H9 (cell line): ENCODE data around the gene GRHPR. TPM values are rescaled to one million over a fixed set of nuclear protein-coding genes. Genes with fewer than 3 reads are reported as not detected.

ENCODE experiments used
- DNase-seq: peaks from one replicate; pipeline ENCODE4 v3.0.0-alpha.2; 2017
- H2AFZ ChIP-seq: one replicate; pipeline ENCODE4 v1.6.1; 2013; ENCODE audit warnings: mild to moderate bottlenecking, low read length, control low read depth, moderate library complexity
- H2AK5ac ChIP-seq: 2 replicates; pipeline ENCODE4 v1.6.1; 2013; ENCODE audit warnings: low read length, control low read depth, mixed read lengths; ENCODE audit not compliant: insufficient read length
- H2BK120ac ChIP-seq: one replicate; pipeline ENCODE4 v1.6.1; 2013; ENCODE audit warnings: low read depth, mild to moderate bottlenecking, low read length, control low read depth, inconsistent platforms; ENCODE audit not compliant: poor library complexity, severe bottlenecking
- H2BK12ac ChIP-seq: 2 replicates; pipeline ENCODE4 v1.6.1; 2013; ENCODE audit warnings: low read length, control low read depth, mixed read lengths, low read depth; ENCODE audit not compliant: insufficient read length
- H2BK15ac ChIP-seq: 2 replicates; pipeline ENCODE4 v1.6.1; 2013; ENCODE audit warnings: low read depth, low read length, control low read depth
- H2BK20ac ChIP-seq: one replicate; pipeline ENCODE4 v1.6.1; 2013; ENCODE audit warnings: low read depth, mild to moderate bottlenecking, low read length, control low read depth, inconsistent platforms; ENCODE audit not compliant: poor library complexity, severe bottlenecking
- H2BK5ac ChIP-seq: 2 replicates; pipeline ENCODE4 v1.6.1; 2013; ENCODE audit warnings: low read length, control low read depth, mixed read lengths; ENCODE audit not compliant: insufficient read length
- H3K14ac ChIP-seq: 2 replicates; pipeline ENCODE4 v1.6.1; 2013; ENCODE audit warnings: low read length, control low read depth; ENCODE audit not compliant: insufficient read depth
- H3K18ac ChIP-seq: 2 replicates; pipeline ENCODE4 v1.6.1; 2013; ENCODE audit warnings: low read depth, mild to moderate bottlenecking, mixed read lengths, low read length, control low read depth; ENCODE audit not compliant: insufficient read length
- H3K23ac ChIP-seq: 2 replicates; pipeline ENCODE4 v1.6.1; 2013; ENCODE audit warnings: low read length, control low read depth, mixed read lengths, low read depth; ENCODE audit not compliant: insufficient read length
- H3K23me2 ChIP-seq: 2 replicates; pipeline ENCODE4 v1.6.1; 2013; ENCODE audit warnings: low read depth, mild to moderate bottlenecking, mixed read lengths, low read length, control low read depth; ENCODE audit not compliant: insufficient read length, poor library complexity, severe bottlenecking
- H3K27ac ChIP-seq: 2 replicates; pipeline ENCODE4 v1.5.1; 2013; ENCODE audit warnings: low read length, control low read depth, mixed read lengths, low read depth; ENCODE audit not compliant: insufficient read length
- H3K27me3 ChIP-seq: 2 replicates; pipeline ENCODE4 v1.6.1; 2013; ENCODE audit warnings: low read length, control low read depth, inconsistent platforms; ENCODE audit not compliant: insufficient read depth
- H3K4ac ChIP-seq: 2 replicates; pipeline ENCODE4 v1.6.1; 2013; ENCODE audit warnings: low read depth, mild to moderate bottlenecking, control low read depth, inconsistent platforms, low read length, moderate library complexity
- H3K4me1 ChIP-seq: 2 replicates; pipeline ENCODE4 v1.6.1; 2013; ENCODE audit warnings: low read length, control low read depth, inconsistent platforms; ENCODE audit not compliant: insufficient read depth
- H3K4me2 ChIP-seq: 2 replicates; pipeline ENCODE4 v1.6.1; 2013; ENCODE audit warnings: low read length, control low read depth, mixed read lengths; ENCODE audit not compliant: insufficient read length, insufficient read depth
- H3K56ac ChIP-seq: 2 replicates; pipeline ENCODE4 v1.6.1; 2013; ENCODE audit warnings: low read depth, mild to moderate bottlenecking, mixed read lengths, low read length, control low read depth; ENCODE audit not compliant: insufficient read length
- H3K79me1 ChIP-seq: 2 replicates; pipeline ENCODE4 v1.6.1; 2013; ENCODE audit warnings: low read depth, mild to moderate bottlenecking, moderate library complexity, low read length, control low read depth, inconsistent platforms; ENCODE audit not compliant: insufficient read depth, poor library complexity, severe bottlenecking
- H3K79me2 ChIP-seq: 2 replicates; pipeline ENCODE4 v1.6.1; 2013; ENCODE audit warnings: low read length, control low read depth, inconsistent platforms; ENCODE audit not compliant: insufficient read depth
- H3K9ac ChIP-seq: 2 replicates; pipeline ENCODE4 v1.6.1; 2013; ENCODE audit warnings: low read length, control low read depth, mixed read lengths; ENCODE audit not compliant: insufficient read length; ENCODE audit errors: extremely low read depth
- H3K9me3 ChIP-seq: one replicate; pipeline ENCODE4 v1.6.1; 2013; ENCODE audit warnings: low read depth, low read length, inconsistent platforms; ENCODE audit not compliant: control insufficient read depth
- H3T11ph ChIP-seq: one replicate; pipeline ENCODE4 v1.6.1; 2013; ENCODE audit warnings: mild to moderate bottlenecking, low read length, control low read depth, inconsistent platforms
- H4K20me1 ChIP-seq: one replicate; pipeline ENCODE4 v1.6.1; 2013; ENCODE audit not compliant: control insufficient read depth, insufficient read length, insufficient read depth
- H4K5ac ChIP-seq: 2 replicates; pipeline ENCODE4 v1.6.1; 2013; ENCODE audit warnings: low read depth, mild to moderate bottlenecking, mixed read lengths, low read length, control low read depth; ENCODE audit not compliant: insufficient read length
- H4K8ac ChIP-seq: replicated peaks from 2 replicates; pipeline ENCODE4 v1.6.1; 2013; ENCODE audit warnings: low read length, control low read depth, mixed read lengths, low read depth; ENCODE audit not compliant: insufficient read length
- H4K91ac ChIP-seq: 2 replicates; pipeline ENCODE4 v1.6.1; 2013; ENCODE audit warnings: low read depth, mild to moderate bottlenecking, moderate library complexity, mixed read lengths, low read length, control low read depth; ENCODE audit not compliant: insufficient read length
- H3K27ac Mint-ChIP-seq, 3 experiments: 2 replicates in 2 of 3; 3 replicates in 1 of 3; pipeline ENCODE4 v1.8.0; 2020 to 2021; ENCODE audit warnings: mixed read lengths in 3 of 3, mild to moderate bottlenecking in 1 of 3, moderate library complexity in 1 of 3
- H3K27me3 Mint-ChIP-seq: 2 replicates; pipeline ENCODE4 v1.8.0; 2021; ENCODE audit warnings: low read depth, mild to moderate bottlenecking, moderate library complexity, mixed read lengths
- H3K36me3 Mint-ChIP-seq, 3 experiments: 2 replicates in 2 of 3; 3 replicates in 1 of 3; pipeline ENCODE4 v1.8.0; 2020 to 2021; ENCODE audit warnings: low read depth in 3 of 3, mixed read lengths in 3 of 3; ENCODE audit not compliant: insufficient read depth in 1 of 3
- H3K4me1 Mint-ChIP-seq, 2 experiments: 2 replicates each; pipeline ENCODE4 v1.8.0; 2020; ENCODE audit warnings: mixed read lengths in 2 of 2
- H3K4me3 Mint-ChIP-seq, 2 experiments: 2 replicates in 1 of 2; 3 replicates in 1 of 2; pipeline ENCODE4 v1.8.0; 2020 to 2021; ENCODE audit warnings: mild to moderate bottlenecking in 2 of 2, mixed read lengths in 2 of 2, moderate library complexity in 1 of 2
- H3K9me3 Mint-ChIP-seq, 2 experiments: 2 replicates in 1 of 2; 3 replicates in 1 of 2; pipeline ENCODE4 v1.8.0; 2020; ENCODE audit warnings: mild to moderate bottlenecking in 2 of 2, mixed read lengths in 2 of 2, moderate library complexity in 1 of 2
- WGBS: extraction: QIAGEN DNeasy Blood & Tissue Kit; methylation state at CpG from one replicate; pipeline ENCODE4 v1.1.7; 2013; ENCODE audit warnings: missing lambda C conversion rate, low lambda C conversion rate, mixed read lengths; ENCODE audit not compliant: insufficient read length; ENCODE audit errors: extremely low coverage; 5-methylcytosine and 5-hydroxymethylcytosine counted together
- total RNA-seq: library from RNA; stranded (reverse); gene quantifications from 2 replicates; pipeline ENCODE4 v1.2.1, GENCODE V29; 2021
- TF ChIP-seq, protein P1 (sequence below): fragments of 200-600 bp; sonication (generic); conservative IDR thresholded peaks from 3 replicates; pipeline ENCODE4 v1.8.0; 2021; ENCODE audit warnings: antibody characterized with exemption, mild to moderate bottlenecking

The GRHPR gene
- total RNA-seq, 1 experiment from 2014 or later, result 97.9 TPM

DNA sequence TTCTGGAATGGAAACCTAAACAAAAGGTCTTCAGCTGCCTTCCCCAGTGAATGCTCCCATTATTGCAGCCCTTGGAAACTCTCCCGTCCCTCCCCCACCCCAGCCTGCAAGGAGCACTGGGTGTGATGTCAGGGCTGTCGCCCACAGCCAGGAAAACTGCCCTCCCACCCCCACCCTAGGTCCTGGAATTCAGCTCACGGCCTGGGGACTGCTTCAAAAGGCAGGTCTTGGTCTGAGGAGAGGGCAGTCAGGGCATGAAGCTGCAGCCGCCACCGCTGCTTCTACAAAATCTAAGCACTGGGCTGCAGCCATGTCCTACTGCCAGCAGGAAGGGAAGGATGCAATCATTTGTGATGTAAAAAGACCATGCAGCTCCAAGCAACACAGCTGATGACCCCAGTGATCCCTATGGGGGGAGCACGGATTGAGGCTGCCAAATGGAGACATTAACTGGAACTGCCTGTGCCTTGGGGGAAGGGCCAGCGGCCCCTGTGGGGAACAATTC, 11.4 kb downstream of the GRHPR start:
- Histone ChIP-seq H4K91ac (no peak overlapping the region), H4K8ac (no peak overlapping the region), H2AK5ac (no peak overlapping the region), H2BK12ac (no peak overlapping the region), H3K4me1 (peaks cover 2% of the 10 kb centered on the region; the same call in 1 of the 2 replicates), H3K23ac (no peak overlapping the region), H4K5ac (no peak overlapping the region), H3K4me2 (peak overlapping the region; percentile 26), H3K9me3 (no peaks in the 10 kb centered on the region), H3T11ph (no peak overlapping the region), H3K9ac (no peak overlapping the region), H2BK5ac (no peak overlapping the region), H2AFZ (no peak overlapping the region), H3K23me2 (no peaks in the 10 kb centered on the region), H2BK20ac (no peak overlapping the region), H3K18ac (no peak overlapping the region), H4K20me1 (peaks cover 2% of the 10 kb centered on the region), H3K27me3 (no peaks in the 10 kb centered on the region), H3K79me2 (peaks cover 2% of the 10 kb centered on the region; the same call in 1 of the 2 replicates), H3K27ac (no peak overlapping the region), H3K14ac (no peak overlapping the region), H3K4ac (no peak overlapping the region), H3K56ac (no peak overlapping the region), H3K79me1 (no peaks in the 10 kb centered on the region), H2BK15ac (no peak overlapping the region), H2BK120ac (no peak overlapping the region)
- Mint-ChIP-seq H3K27ac (peak overlapping the region; percentile 82 to 96 (median 95)), H3K9me3 (no peaks in the 10 kb centered on the region), H3K36me3 (peaks cover 25 to 82% (median 61%) of the 10 kb centered on the region in 3 experiments; a peak in 6 of 7 replicates), H3K4me1 (peaks cover 25 to 37% of the 10 kb centered on the region in 2 experiments), H3K4me3 (peak overlapping the region; percentile 14 to 48; a peak in 4 of 5 replicates), H3K27me3 (peaks cover 1% of the 10 kb centered on the region; the same call in 1 of the 2 replicates)
- peak; percentile 73 for DNase-seq
- no CpG with 5 or more reads among the region's 7 CpGs for WGBS
- TF ChIP-seq, protein P1, sequence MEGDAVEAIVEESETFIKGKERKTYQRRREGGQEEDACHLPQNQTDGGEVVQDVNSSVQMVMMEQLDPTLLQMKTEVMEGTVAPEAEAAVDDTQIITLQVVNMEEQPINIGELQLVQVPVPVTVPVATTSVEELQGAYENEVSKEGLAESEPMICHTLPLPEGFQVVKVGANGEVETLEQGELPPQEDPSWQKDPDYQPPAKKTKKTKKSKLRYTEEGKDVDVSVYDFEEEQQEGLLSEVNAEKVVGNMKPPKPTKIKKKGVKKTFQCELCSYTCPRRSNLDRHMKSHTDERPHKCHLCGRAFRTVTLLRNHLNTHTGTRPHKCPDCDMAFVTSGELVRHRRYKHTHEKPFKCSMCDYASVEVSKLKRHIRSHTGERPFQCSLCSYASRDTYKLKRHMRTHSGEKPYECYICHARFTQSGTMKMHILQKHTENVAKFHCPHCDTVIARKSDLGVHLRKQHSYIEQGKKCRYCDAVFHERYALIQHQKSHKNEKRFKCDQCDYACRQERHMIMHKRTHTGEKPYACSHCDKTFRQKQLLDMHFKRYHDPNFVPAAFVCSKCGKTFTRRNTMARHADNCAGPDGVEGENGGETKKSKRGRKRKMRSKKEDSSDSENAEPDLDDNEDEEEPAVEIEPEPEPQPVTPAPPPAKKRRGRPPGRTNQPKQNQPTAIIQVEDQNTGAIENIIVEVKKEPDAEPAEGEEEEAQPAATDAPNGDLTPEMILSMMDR, result no peak
